AG04450 (cell line): ENCODE measurements around the gene TCEAL3. TPM values are rescaled to one million over a fixed set of nuclear protein-coding genes. Genes with fewer than 3 reads are reported as not detected.
"Not testable (repeated sequence)": the region's sequence is repeated elsewhere in the genome, so short reads cannot be mapped to it uniquely, and the experiment has no call there.

Experiments used
- CTCF ChIA-PET: fragments of 300-600, 350-600 bp; formaldehyde crosslinking; extraction: SDS; loops from one replicate; lab custom pipeline; 2022; ENCODE audit warnings: antibody characterized with exemption, inconsistent platforms; lab: Charles Lee
- POLR2A ChIA-PET: fragments of 350-600 bp; formaldehyde crosslinking; extraction: SDS; loops from one replicate; lab custom pipeline; 2021; ENCODE audit warnings: antibody characterized with exemption, inconsistent platforms; lab: Yijun Ruan, JAX
- DNase-seq: peaks from one replicate; pipeline ENCODE4 v3.0.0-alpha.2; 2011; ENCODE audit warnings: low read depth, low spot score
- H3K27ac ChIP-seq: one replicate; pipeline ENCODE4 v1.5.1; 2012; ENCODE audit warnings: low read depth, low read length, control low read depth
- H3K27me3 ChIP-seq: one replicate; pipeline ENCODE4 v1.6.0; 2012; ENCODE audit warnings: low read length; ENCODE audit not compliant: control insufficient read depth, insufficient read depth
- H3K4me3 ChIP-seq: 2 replicates; pipeline ENCODE4 v1.5.1; 2011; ENCODE audit warnings: mild to moderate bottlenecking, low read depth, low read length, control low read depth
- H3K9me3 ChIP-seq: 2 replicates; pipeline ENCODE4 v1.5.1; 2012; ENCODE audit warnings: low read length; ENCODE audit not compliant: control insufficient read depth, insufficient read depth
- polyA plus RNA-seq: library from polyadenylated mRNA; depleted of rRNA; stranded (reverse); fragments of >200 nt; gene quantifications from 2 replicates; pipeline ENCODE4 v1.2.3, GENCODE V29; 2011
- TF ChIP-seq, protein P1 (sequence below): IDR thresholded peaks from 2 replicates; pipeline ENCODE4 v1.5.1; 2011; ENCODE audit warnings: low read depth, low read length, control low read depth, inconsistent platforms

Gene TCEAL3
- polyA plus RNA-seq, 1 experiment, result 28.1 TPM

DNA sequence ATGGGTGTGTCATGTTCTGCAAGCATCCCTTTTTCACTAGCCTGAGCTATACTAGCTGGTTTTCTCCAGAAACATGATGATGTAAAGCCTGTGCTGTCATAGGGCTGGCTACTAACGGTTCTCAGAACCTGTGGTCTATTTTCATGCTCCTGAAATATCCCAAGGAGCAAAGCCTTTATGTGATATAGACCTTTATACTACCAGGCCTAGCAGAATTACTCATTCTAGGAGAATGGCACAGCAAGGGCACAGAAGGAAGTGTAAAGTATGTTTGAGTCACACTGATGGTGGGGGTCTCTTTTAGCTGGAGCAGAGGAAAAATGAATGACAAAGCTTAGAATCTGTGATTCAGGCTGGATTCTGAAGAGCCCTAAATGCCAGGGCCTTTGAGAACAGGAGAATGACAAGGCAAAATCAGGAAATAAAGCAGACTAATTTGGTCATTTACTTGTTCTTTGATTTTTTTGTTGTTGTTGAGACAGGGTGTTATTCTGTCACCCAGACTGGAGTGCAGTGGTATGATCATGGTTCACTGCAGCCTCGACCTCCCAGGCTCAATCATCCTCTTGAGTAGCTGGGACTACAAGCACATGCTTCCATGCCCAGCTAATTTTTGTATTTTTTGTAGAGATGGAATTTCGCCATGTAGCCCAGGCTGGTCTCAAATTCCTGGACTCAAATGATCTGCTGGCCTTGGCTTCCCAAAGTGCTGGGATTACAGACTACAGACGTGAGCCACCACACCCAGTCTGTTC, 32.8 kb downstream of the TCEAL3 start:
- Histone ChIP-seq H3K4me3 (no peak overlapping the region), H3K9me3 (no peaks in the 10 kb centered on the region), H3K27me3 (no peaks in the 10 kb centered on the region), H3K27ac (no peak overlapping the region)
- TF ChIP-seq, protein P1, sequence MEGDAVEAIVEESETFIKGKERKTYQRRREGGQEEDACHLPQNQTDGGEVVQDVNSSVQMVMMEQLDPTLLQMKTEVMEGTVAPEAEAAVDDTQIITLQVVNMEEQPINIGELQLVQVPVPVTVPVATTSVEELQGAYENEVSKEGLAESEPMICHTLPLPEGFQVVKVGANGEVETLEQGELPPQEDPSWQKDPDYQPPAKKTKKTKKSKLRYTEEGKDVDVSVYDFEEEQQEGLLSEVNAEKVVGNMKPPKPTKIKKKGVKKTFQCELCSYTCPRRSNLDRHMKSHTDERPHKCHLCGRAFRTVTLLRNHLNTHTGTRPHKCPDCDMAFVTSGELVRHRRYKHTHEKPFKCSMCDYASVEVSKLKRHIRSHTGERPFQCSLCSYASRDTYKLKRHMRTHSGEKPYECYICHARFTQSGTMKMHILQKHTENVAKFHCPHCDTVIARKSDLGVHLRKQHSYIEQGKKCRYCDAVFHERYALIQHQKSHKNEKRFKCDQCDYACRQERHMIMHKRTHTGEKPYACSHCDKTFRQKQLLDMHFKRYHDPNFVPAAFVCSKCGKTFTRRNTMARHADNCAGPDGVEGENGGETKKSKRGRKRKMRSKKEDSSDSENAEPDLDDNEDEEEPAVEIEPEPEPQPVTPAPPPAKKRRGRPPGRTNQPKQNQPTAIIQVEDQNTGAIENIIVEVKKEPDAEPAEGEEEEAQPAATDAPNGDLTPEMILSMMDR, result no peak
- CTCF ChIA-PET, result interaction anchor here (3.4 kb wide), 1 partner anchor 10 kb away, joined by 18 read pairs; no protein-coding TSS in a partner anchor
- DNase-seq, result no peak
- POLR2A ChIA-PET, result no interaction called here

DNA sequence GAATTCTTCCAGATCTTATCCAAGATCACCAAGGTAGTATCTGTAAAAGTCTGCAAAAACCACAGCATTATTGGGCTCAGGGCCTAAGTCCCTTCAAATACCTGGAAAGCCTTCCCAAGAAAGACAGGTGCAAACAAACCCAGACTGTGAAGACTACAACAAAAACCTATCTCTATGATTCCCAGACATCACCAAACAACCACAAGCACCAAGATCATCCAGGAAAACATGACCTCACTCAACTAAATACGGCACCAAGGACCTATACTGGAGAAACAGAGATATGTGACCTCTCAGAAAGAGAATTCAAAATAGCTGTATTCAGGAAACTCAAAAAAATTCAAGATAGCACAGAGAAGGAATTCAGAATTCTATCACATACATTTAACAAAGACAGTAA, 36.4 kb downstream of the TCEAL3 start:
- POLR2A ChIA-PET, result no interaction called here
- H3K4me3 ChIP-seq, result no peak overlapping the region
- no peaks in the 10 kb centered on the region for H3K27me3 ChIP-seq
- DNase-seq, result no peak
- no peak overlapping the region for H3K27ac ChIP-seq
- CTCF ChIA-PET, result interaction anchor here (1.3 kb wide), 1 partner anchor 14 kb away, joined by 4 read pairs; no protein-coding TSS in a partner anchor
- TF ChIP-seq, protein P1, result no peak
- no peaks in the 10 kb centered on the region for H3K9me3 ChIP-seq

DNA sequence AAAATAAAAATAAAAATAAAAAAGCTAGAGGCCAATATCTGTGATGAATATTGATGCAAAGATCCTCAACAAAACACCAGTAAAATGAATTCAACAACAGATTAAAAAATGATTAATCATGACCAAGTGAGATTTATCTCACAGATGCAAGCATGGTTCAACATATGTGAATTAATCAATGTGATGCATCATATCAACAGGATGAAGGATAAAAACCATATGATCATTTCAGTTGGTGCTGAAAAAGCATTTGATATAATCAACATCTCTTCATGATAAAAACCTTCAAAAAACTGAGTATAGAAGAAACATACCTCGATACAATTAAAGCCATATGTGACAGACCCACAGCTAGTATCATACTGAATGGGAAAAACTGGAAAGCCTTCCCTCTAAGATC, 39.9 kb downstream of the TCEAL3 start:
- Histone ChIP-seq H3K9me3 (no peaks in the 10 kb centered on the region), H3K27me3 (no peaks in the 10 kb centered on the region), H3K4me3 (no peak overlapping the region), H3K27ac (no peak overlapping the region)
- ChIA-PET CTCF (interaction anchor here (2.9 kb wide), 1 partner anchor 18 kb away, joined by 8 read pairs; no protein-coding TSS in a partner anchor), POLR2A (no interaction called here)
- TF ChIP-seq, protein P1, result no peak
- DNase-seq, result no peak

DNA sequence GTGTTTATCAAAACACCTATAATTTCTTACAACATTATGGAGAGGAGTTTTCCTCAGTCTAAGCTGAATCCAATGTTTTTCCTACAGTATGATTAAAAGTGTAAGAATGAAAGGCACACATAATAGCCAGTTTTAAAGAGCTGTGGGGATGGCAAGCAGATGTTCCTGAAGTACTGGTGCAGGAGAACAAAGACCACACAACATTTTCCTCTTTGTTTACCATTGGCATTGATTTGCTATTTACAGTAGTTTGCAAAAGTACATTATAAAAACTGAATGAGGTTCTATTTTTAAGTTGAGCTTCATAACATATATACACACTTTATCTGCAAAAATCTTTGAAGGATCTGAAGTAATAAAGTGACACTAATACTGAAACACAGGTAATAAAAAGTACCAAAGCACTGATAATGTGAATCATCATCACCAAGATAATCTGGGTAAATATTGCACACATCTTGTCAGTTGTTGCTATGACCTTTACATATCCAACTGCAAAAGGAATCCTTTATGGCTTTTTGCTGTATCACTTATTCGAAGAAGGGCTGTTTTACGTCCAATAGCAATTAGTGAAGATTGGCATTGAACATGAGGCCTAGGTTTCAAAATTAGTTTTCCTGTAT, 43.5 kb downstream of the TCEAL3 start:
- ChIA-PET CTCF (interaction anchor here (3.2 kb wide), 1 partner anchor 21 kb away, joined by 15 read pairs; no protein-coding TSS in a partner anchor), POLR2A (no interaction called here)
- no peak overlapping the region for H3K27ac ChIP-seq
- no peaks in the 10 kb centered on the region for H3K9me3 ChIP-seq
- TF ChIP-seq, protein P1, result no peak
- no peaks in the 10 kb centered on the region for H3K27me3 ChIP-seq
- no peak overlapping the region for H3K4me3 ChIP-seq
- DNase-seq, result no peak

DNA sequence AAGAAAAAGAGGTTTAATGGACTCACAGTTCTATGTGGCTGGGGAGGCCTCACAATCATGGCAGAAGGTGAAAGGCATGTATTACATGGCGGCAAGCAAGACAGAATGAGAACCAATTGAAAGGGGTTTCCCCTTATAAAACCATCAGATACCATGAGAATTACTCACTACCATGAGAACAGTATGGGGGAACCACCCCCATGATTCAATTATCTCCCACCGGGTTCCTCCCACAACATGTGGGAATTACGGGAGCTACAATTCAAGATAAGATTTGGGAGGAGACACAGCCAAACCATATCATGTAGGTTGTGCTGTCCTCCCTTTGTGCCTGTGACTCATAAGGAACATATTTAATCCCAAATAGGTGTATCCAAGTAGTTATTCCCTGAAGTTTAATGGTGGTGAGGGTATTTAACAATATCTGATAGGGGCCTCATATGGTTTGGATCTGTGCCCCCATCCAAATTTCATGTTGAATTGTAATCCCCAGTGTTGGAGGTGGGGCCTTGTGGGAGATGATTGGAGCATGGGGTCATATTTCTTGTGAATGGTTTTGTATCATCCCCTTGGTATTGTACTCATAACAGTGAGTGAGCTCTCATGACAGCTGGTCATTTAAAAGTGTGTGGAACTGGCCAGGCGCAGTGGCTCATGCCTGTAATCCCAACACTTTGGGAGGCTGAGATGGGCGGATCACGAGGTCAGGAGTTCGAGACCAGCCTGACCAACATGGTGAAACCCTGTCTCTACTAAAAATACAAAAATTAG, 47.7 kb downstream of the TCEAL3 start:
- H3K9me3 ChIP-seq, CTCF ChIA-PET, H3K27me3 ChIP-seq, DNase-seq, H3K27ac ChIP-seq, POLR2A ChIA-PET, H3K4me3 ChIP-seq: not testable (repeated sequence)
